Activated CD4-positive, alpha-beta T cell treated with anti-CD3 and anti-CD28 coated beads, Interleukin-2, amount 10 ng/mL, durations not matched to agents 24 days and 14 days (primary cell): ENCODE results near the gene EIF4E1B. TPM values are rescaled to one million over a fixed set of nuclear protein-coding genes. Genes with fewer than 3 reads are reported as not detected.

Source experiments
- DNase-seq: peaks from one replicate; pipeline ENCODE4 v3.0.0; 2022
- H3K27ac Mint-ChIP-seq: one replicate; pipeline ENCODE4 v1.8.0; 2022; ENCODE audit warnings: mild to moderate bottlenecking, mixed read lengths
- H3K27me3 Mint-ChIP-seq: one replicate; pipeline ENCODE4 v1.8.0; 2022; ENCODE audit warnings: mixed read lengths
- H3K36me3 Mint-ChIP-seq: one replicate; pipeline ENCODE4 v1.8.0; 2022; ENCODE audit warnings: low read depth, mild to moderate bottlenecking, mixed read lengths
- H3K4me1 Mint-ChIP-seq: one replicate; pipeline ENCODE4 v1.8.0; 2021; ENCODE audit warnings: mixed read lengths
- H3K4me3 Mint-ChIP-seq: one replicate; pipeline ENCODE4 v1.8.0; 2022; ENCODE audit warnings: mild to moderate bottlenecking, moderate library complexity, mixed read lengths
- H3K9me3 Mint-ChIP-seq: one replicate; pipeline ENCODE4 v1.8.0; 2021; ENCODE audit warnings: mixed read lengths
- intact Hi-C: fragments of 100-400 bp; cut with micrococcal nuclease; formaldehyde crosslinking; loops from one replicate; pipeline ENCODE4 v1.15.1; 2023
- total RNA-seq: library from RNA; stranded (reverse); gene quantifications from 2 replicates; pipeline ENCODE4 v1.2.3, GENCODE V29; 2022

EIF4E1B gene
- total RNA-seq, 1 donor from 2014 or later = not detected

DNA sequence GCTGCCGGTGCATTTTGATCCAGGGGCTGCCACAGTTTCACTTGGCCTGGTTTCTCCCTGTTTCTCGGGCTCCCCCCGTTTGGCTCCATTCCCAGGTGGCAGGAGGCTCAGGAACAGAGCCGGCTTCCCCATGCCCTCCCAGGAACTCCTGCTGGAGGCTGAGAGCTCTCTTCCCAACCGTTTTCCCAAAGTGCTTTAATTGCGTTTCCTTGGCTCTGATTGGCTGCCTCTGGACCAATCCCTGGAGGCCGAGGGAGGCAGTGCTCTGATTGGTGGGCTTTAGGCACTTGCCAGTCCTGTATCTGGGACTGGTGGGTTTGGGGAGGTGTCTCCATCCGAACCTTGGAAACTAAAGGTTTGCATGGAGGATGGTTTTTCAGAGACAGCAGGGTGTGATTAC lies 21.7 kb downstream of the EIF4E1B start:
- no peak overlapping the region for H3K27ac Mint-ChIP-seq
- intact Hi-C loops = loop anchor here (10.0 kb wide), 1 partner anchor 163 kb away; the partner anchor contains the start of gene UNC5A
- H3K27me3 Mint-ChIP-seq = peaks cover 3% of the 10 kb centered on the region
- peaks cover 49% of the 10 kb centered on the region for H3K4me1 Mint-ChIP-seq
- peaks cover 4% of the 10 kb centered on the region for H3K9me3 Mint-ChIP-seq
- H3K36me3 Mint-ChIP-seq = peaks cover 36% of the 10 kb centered on the region
- no peak overlapping the region for H3K4me3 Mint-ChIP-seq
- DNase-seq = no peak

DNA sequence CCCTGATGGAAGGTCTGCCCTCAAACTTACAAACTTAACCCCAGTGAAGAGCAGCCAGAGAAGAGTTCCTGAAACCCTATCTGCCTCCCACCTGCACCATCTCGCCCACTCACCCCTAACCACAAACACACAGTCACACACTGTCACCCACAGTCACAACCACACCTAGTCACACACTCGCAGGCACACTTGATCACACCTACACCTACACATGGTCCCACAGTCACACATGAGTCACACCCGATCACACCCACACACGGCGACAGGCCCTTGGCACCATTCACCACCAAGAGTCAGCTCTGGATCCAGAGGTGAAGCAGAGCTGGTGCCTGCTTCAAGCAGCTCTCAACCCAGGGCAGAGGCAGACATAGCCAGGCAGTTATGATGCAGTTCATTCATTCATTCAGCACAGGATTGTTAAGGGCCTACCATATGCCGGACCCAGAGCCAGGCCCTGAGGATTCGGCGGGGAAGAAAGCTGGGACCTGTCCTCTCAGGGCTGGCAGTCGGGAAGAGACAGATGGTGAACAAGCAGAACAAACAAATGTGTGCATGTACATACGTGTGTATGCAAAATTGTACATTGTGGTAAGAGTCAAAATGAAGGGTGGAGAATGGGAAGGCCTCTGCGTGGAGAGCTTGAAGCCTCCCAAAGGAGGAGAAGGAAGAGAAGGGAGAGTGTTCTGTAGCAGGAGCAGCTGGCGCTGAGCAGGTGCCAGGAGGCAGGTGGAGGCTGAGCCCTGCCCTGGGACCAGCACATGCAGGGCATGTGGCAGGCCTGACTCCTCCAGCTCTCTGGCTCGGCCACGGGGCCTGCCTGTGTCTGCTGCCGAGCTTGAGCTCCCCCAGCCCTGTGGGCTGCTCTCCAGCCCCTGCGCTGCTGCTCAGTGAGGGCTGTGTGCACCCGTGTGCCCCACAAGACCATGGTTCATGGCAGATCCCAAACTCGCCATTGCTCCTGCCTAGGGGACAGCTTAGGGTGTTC lies 23.2 kb downstream of the EIF4E1B start:
- intact Hi-C loops = loop anchor here (10.0 kb wide), 1 partner anchor 161 kb away; the partner anchor contains the start of gene UNC5A
- H3K4me3 Mint-ChIP-seq = peak overlapping the region; percentile 44
- H3K4me1 Mint-ChIP-seq = peaks cover 53% of the 10 kb centered on the region
- peak overlapping the region; percentile 79 for H3K27ac Mint-ChIP-seq
- peaks cover 4% of the 10 kb centered on the region for H3K9me3 Mint-ChIP-seq
- peak; percentile 77 for DNase-seq
- peaks cover 3% of the 10 kb centered on the region for H3K27me3 Mint-ChIP-seq
- peaks cover 38% of the 10 kb centered on the region for H3K36me3 Mint-ChIP-seq

DNA sequence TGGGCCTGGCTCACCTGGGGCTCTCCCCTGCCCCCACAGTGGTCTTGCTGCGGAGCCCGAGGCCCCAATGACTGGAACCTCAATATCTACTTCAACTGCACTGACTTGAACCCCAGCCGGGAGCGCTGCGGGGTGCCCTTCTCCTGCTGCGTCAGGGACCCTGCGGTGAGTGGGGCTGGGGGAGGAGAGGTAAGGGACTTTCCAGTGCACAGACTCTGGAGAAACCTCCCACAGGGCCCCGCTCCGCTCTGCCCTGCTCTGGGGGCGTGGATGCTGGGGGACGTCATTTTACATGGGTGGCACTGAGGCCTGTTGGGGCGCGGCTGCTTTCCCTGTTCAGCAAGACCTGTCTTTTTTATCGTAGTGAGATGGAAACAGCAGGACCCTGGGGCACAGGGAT lies 24.4 kb downstream of the EIF4E1B start:
- H3K36me3 Mint-ChIP-seq = peaks cover 34% of the 10 kb centered on the region
- no peak for DNase-seq
- H3K27me3 Mint-ChIP-seq = peaks cover 4% of the 10 kb centered on the region
- peaks cover 4% of the 10 kb centered on the region for H3K9me3 Mint-ChIP-seq
- intact Hi-C loops = loop anchor here (10.0 kb wide), 1 partner anchor 160 kb away; the partner anchor contains the start of gene UNC5A
- H3K4me3 Mint-ChIP-seq = no peak overlapping the region
- peaks cover 53% of the 10 kb centered on the region for H3K4me1 Mint-ChIP-seq
- H3K27ac Mint-ChIP-seq = peak overlapping the region; percentile 9

DNA sequence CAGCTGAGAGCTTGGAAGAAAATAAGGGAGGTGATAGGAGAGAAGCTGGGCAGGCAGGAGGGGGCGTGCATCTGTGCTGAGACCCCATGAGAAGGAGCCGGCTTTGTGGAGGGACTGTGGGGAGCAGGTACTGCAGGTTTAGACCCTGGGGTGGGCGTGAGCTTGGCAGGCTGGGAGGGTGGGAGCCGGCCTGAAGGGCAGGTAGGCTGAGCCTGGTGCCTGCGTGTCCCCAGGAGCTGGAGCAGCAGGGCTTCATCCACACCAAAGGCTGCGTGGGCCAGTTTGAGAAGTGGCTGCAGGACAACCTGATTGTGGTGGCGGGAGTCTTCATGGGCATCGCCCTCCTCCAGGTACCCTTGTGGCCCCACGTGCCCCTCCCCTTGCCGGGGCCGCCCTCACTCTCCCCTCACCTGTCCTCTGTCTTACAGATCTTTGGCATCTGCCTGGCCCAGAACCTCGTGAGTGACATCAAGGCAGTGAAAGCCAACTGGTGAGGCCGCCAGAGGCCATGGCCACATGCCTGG lies 26.1 kb downstream of the EIF4E1B start:
- Mint-ChIP-seq H3K9me3 (peaks cover 4% of the 10 kb centered on the region), H3K4me3 (no peak overlapping the region)
- intact Hi-C loops = loop anchor here (10.0 kb wide), 1 partner anchor 158 kb away; the partner anchor contains the start of gene UNC5A

DNA sequence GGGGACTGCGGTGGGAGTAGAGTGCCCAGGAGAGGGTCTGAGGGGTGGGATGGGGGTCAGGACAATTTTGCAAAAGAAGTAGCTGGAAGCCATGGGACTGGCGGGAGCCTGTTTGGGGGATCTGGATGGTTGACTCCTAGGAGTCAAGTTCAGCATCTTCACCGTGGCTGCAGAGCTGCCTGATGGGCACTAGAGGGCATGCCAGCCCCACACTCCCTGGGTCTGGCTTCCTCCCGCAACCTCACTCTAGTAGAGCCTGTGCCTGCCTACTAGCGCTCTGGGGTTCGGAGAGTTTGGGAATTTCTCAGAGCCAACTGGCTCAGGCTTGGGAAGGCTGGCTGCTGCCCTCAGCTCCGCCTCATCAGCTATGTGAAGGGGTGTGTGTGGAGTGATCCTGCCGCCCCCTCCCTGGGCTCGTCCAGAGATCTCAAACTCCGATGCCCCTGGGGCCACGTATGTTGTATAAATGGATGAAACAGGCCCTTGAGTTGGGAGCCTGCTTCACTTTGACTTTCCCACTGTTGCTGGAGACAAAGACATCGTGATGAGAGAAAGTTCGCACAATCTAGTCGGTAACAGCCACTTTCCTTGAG lies 27.6 kb downstream of the EIF4E1B start:
- peaks cover 20% of the 10 kb centered on the region for H3K36me3 Mint-ChIP-seq
- peaks cover 4% of the 10 kb centered on the region for H3K27me3 Mint-ChIP-seq
- no peak overlapping the region for H3K27ac Mint-ChIP-seq
- intact Hi-C loops = loop anchor here (1.0 to 10.0 kb wide), 3 partner anchors 157 to 454 kb away; partner anchors contain the start of gene UNC5A
- peaks cover 4% of the 10 kb centered on the region for H3K9me3 Mint-ChIP-seq
- H3K4me1 Mint-ChIP-seq = peaks cover 38% of the 10 kb centered on the region
- peak overlapping the region; percentile 77 for H3K4me3 Mint-ChIP-seq
- DNase-seq = peak; percentile 90

More for the DNA sequence above, 26.1 kb downstream of the EIF4E1B start:
- H3K27me3 Mint-ChIP-seq = peaks cover 4% of the 10 kb centered on the region
- H3K4me1 Mint-ChIP-seq = peaks cover 47% of the 10 kb centered on the region
- peaks cover 31% of the 10 kb centered on the region for H3K36me3 Mint-ChIP-seq
- no peak for DNase-seq
- H3K27ac Mint-ChIP-seq = no peak overlapping the region

DNA sequence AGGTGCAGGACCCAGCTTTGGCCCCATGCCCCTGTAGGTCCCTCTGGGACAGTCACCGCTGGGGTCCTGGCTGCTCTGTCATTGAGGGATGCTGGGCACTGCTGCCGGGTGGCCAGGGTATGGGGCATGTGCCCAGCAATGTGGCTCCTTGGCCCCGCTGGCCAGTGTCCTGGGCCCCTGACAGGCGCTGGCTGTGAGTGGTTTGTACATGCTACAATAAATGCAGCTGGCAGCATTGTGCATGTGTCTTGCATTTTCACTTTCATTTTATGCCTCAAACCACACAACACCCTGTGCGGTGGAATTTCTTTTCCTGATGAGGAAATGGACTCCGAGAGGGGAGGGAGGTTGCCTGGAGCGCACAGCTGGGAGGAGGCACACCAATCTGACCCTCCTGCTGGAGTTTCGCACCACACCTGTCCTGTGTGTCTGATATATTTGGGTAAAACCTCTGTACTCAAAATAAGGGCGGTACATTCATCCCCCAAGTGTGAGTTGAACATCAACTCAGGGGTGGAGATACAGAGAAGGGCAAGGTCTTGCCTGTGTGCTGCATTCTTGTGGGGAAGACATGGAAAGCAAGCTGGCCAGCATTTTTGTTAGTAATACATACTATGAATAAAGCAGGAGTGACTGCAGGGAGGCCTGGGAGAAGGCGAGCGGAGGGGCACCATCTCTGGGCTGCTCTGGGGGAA lies 28.5 kb downstream of the EIF4E1B start:
- peak; percentile 87 for DNase-seq
- no peaks in the 10 kb centered on the region for H3K9me3 Mint-ChIP-seq
- H3K4me1 Mint-ChIP-seq = peaks cover 30% of the 10 kb centered on the region
- H3K27me3 Mint-ChIP-seq = peaks cover 4% of the 10 kb centered on the region
- H3K4me3 Mint-ChIP-seq = peak overlapping the region; percentile 77
- H3K36me3 Mint-ChIP-seq = peaks cover 13% of the 10 kb centered on the region
- peak overlapping the region; percentile 75 for H3K27ac Mint-ChIP-seq
- intact Hi-C loops = loop anchor here (1.0 to 10.0 kb wide), 3 partner anchors 156 to 453 kb away; partner anchors contain the start of gene UNC5A

DNA sequence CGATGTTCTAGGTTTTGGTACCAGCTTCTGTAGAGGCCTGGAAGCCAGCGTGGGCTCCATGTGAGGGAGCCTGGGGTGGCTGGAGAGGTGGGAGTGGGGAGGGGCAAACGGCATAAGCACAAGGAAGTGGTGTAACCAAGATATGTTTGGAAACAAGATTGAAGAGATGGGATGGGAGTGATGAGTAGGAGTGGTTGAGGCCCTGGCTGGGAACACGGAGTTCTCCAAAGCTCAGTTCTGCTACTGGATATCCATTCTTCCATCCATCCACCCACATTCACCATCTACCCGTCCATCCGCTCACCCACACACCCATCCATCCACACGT lies 29.0 kb downstream of the EIF4E1B start:
- Mint-ChIP-seq H3K27ac (no peak overlapping the region), H3K27me3 (peaks cover 8% of the 10 kb centered on the region), H3K36me3 (peaks cover 11% of the 10 kb centered on the region), H3K4me1 (peaks cover 28% of the 10 kb centered on the region), H3K9me3 (no peaks in the 10 kb centered on the region), H3K4me3 (peak overlapping the region; percentile 11)
- no peak for DNase-seq
- intact Hi-C loops = loop anchor here (2.0 to 10.0 kb wide), 2 partner anchors 155 to 299 kb away; partner anchors contain the start of gene UNC5A

DNA sequence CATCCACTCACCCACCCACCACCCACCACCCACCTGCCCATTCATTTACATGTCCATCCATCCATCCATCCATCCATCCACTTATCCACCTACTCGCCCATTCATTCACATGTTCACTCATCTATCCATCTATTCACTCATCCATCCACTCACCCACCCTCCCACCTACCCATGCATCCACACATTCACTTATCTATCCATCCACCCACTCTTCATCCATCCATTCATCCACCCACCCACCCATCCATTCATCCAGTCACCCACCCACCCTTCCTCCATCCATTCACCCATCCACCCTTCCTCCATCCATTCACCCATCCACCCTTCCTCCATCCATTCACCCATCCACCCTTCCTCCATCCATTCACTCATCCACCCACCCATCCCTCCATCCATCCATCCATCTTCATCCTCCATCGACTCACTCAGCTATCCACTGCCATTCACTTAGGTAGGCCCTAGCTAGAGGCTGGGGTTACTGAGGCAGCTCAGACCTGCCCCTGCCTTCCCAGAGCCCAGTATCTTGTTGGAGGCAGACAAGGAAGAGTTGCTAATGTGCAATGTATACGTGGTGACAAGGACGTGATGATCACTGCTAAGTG lies 29.5 kb downstream of the EIF4E1B start:
- Mint-ChIP-seq H3K36me3 (peaks cover 11% of the 10 kb centered on the region), H3K4me3 (no peak overlapping the region), H3K9me3 (no peaks in the 10 kb centered on the region), H3K4me1 (peaks cover 26% of the 10 kb centered on the region), H3K27me3 (peaks cover 8% of the 10 kb centered on the region), H3K27ac (no peak overlapping the region)
- peak; percentile 58 for DNase-seq
- intact Hi-C loops = loop anchor here (2.0 to 10.0 kb wide), 2 partner anchors 155 to 299 kb away; partner anchors contain the start of gene UNC5A

DNA sequence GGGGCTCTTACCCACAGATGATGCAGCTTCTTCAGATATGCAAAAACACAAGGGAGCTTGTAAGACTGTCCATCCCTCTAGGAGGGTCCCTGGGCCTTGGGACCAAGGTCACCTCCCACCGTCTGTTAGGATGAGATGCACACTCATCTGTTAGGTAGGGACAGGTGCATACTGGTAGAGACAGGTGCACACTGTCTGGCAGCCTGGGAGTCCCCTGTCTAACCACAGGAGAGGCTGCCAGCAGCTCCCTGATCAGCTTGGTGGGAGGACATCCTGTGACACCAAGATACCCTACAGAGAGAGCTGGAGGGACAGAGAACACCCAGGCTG lies 30.0 kb downstream of the EIF4E1B start:
- intact Hi-C loops = no loop called here
- no peak overlapping the region for H3K27ac Mint-ChIP-seq
- no peak overlapping the region for H3K4me3 Mint-ChIP-seq
- H3K4me1 Mint-ChIP-seq = peaks cover 25% of the 10 kb centered on the region
- peaks cover 8% of the 10 kb centered on the region for H3K36me3 Mint-ChIP-seq
- peaks cover 11% of the 10 kb centered on the region for H3K27me3 Mint-ChIP-seq
- DNase-seq = no peak
- no peaks in the 10 kb centered on the region for H3K9me3 Mint-ChIP-seq

DNA sequence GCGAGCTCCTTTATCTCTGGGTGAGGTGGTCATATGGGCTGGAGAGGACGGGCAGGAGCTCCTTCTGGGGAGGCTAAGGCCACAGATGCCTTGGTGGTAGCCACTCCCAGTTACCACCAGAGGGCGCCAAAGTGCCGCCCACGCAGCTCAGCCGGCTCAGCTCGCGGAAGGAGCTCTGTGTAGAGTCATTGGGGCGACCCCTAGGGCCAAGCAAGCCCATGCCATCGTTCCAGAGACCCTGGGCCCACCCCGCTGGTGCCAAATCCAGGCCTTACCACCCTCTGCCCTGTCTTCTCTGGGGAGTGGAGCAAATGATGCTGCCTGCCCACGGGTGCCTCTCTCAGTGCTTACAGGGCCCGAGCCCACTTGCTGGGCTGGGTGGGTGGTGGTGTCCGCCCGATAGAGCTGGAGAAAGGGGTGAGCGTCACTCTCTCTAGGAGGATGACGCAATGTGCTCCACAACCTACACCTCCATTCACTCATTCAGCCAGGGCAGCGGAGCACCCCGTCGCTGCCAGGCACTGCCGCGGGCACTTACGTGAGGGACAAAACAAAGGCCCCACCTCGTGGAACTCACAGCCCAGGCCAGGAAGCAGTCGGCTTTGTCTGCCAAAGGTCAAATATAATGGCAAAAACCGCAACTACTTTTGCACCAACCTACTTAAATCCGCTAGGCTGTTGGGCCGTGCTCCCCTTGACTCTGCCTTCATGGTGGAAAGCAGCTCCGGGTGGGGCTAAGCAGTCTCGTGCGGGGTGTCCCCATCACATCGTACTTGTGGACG lies 30.6 kb downstream of the EIF4E1B start:
- Mint-ChIP-seq H3K4me1 (peaks cover 25% of the 10 kb centered on the region), H3K27me3 (peaks cover 13% of the 10 kb centered on the region), H3K9me3 (no peaks in the 10 kb centered on the region), H3K36me3 (peaks cover 5% of the 10 kb centered on the region), H3K27ac (no peak overlapping the region), H3K4me3 (no peak overlapping the region)
- DNase-seq = peak; percentile 93
- intact Hi-C loops = no loop called here

DNA sequence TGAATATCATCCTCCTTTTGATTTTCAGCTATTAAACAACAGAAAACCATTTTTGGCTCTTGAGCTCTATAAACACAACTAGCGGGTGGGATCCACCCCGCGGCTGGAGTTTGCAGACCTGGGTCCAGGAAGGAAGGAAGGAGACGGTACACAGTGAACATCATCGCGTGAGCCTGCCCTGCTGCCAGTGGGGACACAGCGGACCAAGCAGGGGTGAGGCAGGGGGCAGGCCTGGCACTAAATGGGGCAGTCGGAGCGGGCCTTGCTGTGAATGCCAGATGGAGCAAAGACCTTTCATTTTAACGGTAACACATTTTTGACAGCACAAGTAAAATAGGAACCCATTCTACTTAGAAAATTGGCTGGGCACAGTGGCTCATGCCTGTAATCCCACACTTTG lies 31.2 kb downstream of the EIF4E1B start:
- peaks cover 25% of the 10 kb centered on the region for H3K4me1 Mint-ChIP-seq
- no peak for DNase-seq
- H3K27me3 Mint-ChIP-seq = peaks cover 16% of the 10 kb centered on the region
- no peaks in the 10 kb centered on the region for H3K9me3 Mint-ChIP-seq
- no peak overlapping the region for H3K4me3 Mint-ChIP-seq
- H3K36me3 Mint-ChIP-seq = peaks cover 2% of the 10 kb centered on the region
- intact Hi-C loops = no loop called here
- no peak overlapping the region for H3K27ac Mint-ChIP-seq
